Right ventricle myocardium inferior (tissue), 1 donor: Measurements from ENCODE around the gene CSNK1G2. TPM values are rescaled to one million over a fixed set of nuclear protein-coding genes. Genes with fewer than 3 reads are reported as not detected.

Source experiments
- ATAC-seq: fragments of 200-7000 bp; cut with Tn5 transposase; one replicate; pipeline ENCODE4 v1.9.1; 2020; ENCODE audit warnings: mild to moderate bottlenecking, moderate library complexity
- DNase-seq: peaks from one replicate; pipeline ENCODE4 v3.0.0; 2021; ENCODE audit errors: missing footprints
- intact Hi-C: fragments of 100-400 bp; cut with DNase I; formaldehyde crosslinking; loops from one replicate; pipeline ENCODE4 v1.11.0; 2022
- total RNA-seq: library from RNA; stranded (reverse); fragmentation: NEBNext Ultra II Directional; extraction: Animal tissue kit (Norgen Biotek cat#: 25700); gene quantifications from one replicate; pipeline ENCODE4 v1.2.1, GENCODE V29; 2021
- donor health status: DM: no; HTN: yes; CAD: no; lungs with severe emphysema.

CSNK1G2 gene
- total RNA-seq, 1 donor from 2014 or later, result 23.6 TPM

DNA sequence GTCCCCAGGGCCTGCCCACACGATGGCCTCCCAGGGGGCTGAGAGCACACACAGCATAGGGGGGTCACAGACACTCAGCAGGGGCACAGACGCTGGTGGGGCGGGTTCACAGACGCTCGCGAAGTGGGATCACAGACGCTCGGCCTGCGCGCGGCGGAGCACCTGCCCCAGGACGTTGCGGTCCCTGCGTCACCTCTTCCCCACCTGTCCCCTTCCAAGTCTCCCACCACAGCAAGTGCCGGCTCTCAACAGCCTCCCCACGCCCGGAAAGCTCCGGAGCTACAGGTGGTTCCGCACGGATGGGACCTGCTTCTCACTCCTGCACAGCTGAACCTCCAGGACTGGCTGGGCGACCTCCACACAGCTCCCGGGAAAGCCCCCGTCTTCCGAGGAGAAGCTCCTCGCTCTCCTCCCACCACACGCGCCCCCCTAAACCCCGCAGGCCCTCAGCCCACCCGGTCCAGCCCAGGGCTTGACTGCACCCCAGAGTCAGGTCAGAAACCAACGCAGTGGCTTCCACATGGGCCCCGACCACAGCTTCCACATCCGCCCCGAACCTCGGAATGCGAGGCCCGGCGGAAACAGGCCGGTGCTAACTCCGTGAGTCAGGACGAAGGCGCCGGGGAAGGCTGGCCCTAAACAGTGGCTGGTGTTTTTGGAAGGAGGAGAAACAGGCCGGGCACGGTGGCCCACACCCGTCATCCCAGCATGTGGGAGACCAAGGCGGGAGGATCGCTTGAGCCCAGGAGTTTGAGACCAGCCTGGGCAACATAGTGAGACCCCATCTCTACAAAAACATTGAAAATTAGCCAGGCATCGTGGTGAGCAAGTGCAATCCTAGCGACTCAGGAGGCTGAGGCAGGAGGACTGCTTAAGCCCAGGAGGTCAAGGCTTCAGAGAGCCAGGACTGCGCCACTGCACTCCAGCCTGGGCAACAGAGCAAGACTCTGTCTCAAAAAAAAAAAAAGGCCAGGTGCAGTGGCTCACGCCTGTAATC, 58.0 kb downstream of the CSNK1G2 start:
- intact Hi-C loops, result no loop called here
- no peak for ATAC-seq

DNA sequence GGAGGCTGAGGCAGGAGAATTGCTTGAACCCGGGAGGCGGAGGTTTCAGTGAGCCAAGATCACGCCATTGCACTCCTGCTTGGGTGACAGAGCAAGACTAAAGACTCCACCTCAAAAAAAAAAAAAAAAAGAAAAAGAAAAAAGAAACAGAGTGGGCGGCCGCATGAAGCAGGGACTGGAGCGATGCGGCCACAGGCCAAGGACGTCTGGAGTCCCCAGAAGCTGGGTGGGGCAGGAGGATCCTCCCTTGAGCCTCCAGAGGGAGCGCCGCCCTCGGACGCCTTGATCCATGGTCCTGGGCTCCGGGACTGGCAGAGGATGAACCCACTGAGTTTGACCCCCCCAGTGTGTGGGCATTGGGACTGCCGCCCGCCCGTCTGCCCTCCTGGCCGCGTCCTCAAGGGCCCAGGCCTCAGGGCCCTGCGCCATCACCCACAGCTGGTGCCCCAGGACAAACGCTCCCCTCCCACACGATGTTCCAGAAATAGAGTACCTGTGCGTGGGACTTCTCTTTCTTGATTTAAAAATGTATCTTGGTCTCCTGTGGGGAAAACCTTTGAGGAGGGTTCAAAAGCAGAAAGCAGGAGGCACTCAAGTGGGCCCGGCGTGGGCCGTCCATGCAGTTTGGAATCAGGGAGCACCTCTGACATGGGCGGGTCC, 59.0 kb downstream of the CSNK1G2 start:
- no peak for ATAC-seq
- DNase-seq, result no peak
- intact Hi-C loops, result no loop called here

More for the DNA sequence above, 58.0 kb downstream of the CSNK1G2 start:
- no peak for DNase-seq

DNA sequence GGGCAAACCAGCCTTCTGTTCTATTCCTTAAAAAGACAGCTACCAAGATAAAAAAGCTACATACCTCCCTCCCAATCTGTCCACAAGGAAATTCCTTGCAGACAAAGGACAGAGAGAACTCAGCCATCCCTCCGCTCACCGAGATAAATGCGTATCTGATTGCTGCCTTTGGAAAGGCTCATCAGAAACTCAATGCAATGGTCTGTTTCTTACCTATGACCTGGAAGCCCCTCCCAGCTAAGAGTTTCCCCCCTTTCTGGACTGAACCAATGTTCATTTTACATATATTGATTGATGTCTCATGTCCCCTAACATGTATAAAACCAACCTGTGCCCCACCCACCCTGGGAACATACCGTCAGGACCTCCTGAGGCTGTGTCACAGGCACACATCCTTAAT, 62.9 kb downstream of the CSNK1G2 start:
- DNase-seq, result no peak
- no peak for ATAC-seq
- intact Hi-C loops, result no loop called here

DNA sequence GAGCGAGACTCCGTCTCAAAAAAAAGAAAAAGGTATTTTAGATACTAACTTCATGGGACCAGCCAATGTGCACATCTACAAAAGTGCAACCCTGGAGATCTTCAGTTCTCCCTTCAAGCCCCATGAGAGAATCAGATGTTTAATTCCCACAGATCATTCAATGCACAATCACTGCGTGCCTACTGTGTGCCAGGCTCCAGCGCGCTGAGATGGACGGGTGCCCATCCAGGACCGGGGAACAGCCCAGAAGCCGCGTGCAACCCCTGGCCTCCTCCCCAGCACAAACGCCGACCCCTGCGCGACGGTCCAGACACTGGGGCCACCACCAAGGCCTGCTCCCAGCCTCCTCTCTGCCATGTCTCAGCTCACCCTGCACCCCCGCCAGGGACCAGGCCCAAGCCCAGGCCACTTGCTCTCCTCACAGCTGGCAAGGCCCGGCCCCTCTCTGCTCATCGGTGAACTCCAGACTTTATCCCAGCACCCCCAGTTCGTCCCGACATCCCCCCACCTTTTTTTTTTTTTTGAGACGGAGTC, 69.2 kb downstream of the CSNK1G2 start:
- no peak for DNase-seq
- intact Hi-C loops, result no loop called here
- no peak for ATAC-seq

DNA sequence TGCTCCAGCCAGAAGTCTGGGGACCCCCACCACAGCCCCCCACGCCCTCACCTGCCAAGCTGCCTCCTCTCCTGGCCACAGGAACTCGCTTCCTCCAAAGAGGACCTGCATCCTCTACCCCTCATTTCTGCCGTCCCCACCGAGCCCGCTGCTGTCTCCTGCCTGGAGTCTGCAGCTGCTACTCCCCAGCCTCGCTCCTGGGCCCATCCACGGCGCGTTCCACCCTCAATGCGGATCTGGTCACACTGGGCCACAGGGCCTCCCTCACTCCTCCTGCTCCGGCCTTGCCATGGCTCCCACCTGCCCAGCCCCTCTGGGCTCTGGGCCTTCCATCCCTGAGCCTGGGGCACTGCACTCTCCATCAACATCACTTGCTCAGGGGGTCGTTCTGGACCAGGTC, 70.2 kb downstream of the CSNK1G2 start:
- intact Hi-C loops, result no loop called here
- ATAC-seq (no peak), DNase-seq (no peak)

DNA sequence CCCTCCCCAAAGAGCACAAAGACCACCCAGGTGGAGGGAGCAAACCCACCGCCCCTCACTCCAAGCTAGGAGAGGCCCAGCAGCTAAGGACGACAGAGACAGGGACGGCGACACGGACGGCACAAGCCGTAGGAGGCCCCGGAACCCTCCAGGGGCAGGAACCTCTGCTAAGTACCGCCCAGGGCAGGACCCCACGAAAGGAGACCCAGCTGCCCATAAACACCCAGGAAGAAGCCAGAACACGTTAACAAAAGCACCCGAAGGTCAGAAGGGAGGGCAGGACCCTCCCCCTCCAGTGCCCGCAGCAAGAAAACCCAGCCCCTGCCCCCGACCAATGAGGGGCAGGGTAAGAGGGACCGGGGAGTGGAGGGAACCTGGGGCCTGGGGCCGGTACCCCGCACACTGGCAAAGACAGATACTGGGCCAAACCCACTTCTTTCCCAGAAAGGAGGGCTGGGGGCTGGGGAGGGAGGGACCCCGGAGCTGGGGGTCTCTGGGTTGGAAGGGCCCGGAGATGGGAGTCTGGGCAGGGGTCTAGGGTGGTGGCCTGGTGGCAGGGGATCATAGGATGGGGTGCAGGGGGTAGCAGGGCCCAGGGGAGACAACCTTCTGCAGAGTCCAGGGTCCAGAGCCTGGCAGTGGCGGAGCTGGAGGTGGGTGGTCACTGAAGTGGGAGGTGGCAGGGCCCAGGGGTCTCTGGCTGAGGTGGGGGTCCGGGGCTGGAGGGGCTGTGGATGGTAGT, 72.1 kb downstream of the CSNK1G2 start:
- DNase-seq, result no peak
- intact Hi-C loops, result no loop called here
- ATAC-seq, result no peak

DNA sequence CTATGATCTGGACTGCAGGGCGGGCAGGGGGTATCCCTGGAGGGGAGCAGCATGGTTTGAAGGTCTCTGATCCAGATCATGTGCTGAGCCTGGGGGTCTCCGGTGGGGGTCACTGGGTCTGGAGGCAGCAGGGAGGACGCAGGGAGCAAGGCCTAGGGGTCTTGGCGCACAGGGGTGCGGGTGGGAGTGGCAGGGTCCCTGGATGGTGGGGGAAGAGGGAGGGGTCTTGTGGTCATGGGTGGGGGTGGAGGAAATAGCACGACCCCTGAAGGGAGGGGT, 72.7 kb downstream of the CSNK1G2 start:
- DNase-seq, result no peak
- intact Hi-C loops, result no loop called here
- ATAC-seq, result no peak

DNA sequence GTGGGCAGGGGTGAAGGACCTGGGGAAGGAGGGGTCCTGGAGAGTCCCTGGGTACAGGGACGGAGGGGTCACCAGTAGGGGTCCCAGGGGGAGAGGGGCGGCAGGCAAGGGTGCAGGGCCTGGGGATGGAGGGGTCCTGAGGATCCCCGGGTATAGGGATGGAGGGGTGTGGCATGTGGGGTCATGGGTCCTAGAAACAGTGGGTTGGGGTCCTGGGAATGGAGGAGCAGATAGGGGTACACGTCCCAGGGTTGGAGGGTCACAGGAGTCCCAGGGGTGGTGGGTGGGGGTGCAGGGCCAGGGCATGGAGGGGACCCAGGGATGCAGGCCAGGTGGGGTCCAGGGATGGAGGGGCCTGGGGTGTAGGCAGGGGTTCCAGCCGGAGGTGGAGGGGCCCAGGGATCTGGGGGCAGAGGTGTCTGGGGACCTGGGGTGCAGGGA, 73.2 kb downstream of the CSNK1G2 start:
- DNase-seq, result no peak
- intact Hi-C loops, result no loop called here

DNA sequence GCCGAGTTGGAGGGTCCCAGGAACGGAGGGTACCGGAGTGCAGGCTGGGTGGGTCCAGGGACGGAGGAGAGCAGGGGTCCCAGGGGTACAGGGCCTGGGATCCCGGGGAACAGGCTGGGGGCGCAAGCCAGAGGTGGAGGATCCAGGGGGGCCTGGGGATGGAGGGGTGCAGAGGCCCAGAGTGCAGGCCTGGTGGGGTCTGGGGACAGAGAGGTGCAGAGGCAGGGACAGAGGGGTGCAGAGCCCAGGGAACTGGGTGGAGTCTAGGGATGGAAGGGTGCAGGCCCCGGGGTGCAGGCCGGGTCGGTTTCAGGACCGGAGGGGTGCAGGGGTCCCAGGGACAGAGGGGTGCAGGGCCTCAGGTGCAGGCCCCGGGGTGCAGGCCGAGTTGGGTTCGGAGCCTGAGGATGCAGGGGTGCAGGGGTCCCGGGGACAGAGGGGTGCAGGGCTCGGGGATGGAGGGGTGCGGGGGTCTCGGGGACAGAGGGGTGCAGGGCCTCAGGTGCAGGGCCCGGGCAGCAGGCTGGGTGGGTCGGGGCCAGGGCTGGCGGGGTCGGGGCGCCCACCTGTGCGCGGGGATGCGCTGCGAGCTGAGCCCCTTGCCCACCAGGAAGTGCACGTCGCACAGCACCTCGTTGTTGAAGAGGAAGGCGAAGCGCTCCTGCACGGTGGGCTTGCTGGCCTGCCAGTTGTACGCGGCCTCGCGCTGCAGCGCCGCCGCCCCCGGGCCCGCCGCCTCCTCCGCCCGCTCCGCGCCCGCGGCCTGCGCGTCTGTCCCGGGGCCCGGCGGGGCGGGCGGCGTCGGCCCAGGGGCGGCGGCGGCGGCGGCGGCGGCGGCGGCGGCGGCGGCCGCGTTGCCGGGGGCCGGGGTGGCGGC, 74.0 kb downstream of the CSNK1G2 start:
- no peak for DNase-seq
- intact Hi-C loops, result no loop called here

More for the DNA sequence above, 73.2 kb downstream of the CSNK1G2 start:
- peak; percentile 5 for ATAC-seq

DNA sequence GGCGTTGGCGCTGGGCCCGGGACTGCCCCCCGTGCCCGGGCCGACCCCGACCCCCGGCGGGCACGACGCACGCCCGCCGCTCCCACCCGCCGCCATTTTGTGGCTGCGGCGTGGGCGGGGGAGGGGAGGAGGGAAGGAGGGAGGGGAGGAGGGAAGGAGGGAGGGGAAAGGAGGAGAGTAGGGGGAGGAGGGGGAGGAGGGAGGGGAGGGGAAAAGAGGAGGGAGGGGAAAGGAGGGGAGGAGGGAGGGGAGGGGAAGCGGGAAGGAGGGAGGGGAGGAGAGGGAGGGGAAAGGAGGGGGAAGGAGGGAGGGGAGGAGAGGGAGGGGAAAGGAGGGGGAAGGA, 74.6 kb downstream of the CSNK1G2 start, which contains the start of gene BTBD2:
Gene BTBD2 (minus strand): TSS at position 107 of the 343 bp plus-strand sequence. CDS start 11 bp downstream, at position 96.
- intact Hi-C loops, result no loop called here
- DNase-seq, result no peak
- no peak for ATAC-seq

More for the DNA sequence above, 74.0 kb downstream of the CSNK1G2 start:
- peak; percentile 13 for ATAC-seq

DNA sequence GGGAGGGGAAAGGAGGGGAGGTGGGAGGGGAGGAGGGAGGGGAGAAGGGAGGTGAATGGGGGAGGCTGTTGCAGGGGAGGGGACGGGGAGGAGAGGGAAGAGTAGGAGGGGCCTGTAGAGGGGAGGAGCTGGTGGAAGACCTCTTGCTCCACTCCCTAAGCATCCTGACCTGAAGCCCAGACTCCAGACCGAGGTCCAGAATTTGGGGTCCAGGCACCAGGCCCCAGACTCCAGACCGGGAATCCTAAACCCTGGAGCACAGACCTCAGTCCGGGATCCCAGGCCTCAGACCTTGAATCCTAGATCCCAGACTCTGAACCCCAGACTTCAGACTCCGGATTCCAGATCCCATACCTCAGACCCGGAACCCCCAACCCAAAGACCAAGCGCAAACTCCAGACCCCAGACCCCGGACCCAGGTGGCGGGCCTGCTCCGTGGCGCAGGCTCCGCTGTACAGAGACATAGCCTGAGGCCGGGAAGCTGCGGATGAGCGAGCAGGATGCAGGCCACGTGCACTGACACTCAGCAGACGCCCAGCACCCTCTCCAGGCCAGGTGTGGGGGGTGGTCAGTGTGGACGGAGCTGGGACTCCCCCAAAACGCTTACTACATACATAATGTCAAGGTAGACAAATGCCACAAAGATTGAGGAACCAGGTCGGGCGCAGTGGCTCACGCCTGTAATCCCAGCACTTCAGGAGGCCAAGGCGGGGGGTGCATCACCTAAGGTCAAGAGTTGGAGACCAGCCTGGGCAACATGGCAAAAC, 75.3 kb downstream of the CSNK1G2 start:
- intact Hi-C loops, result no loop called here
- DNase-seq (peak; percentile 79), ATAC-seq (peak; percentile 87)

DNA sequence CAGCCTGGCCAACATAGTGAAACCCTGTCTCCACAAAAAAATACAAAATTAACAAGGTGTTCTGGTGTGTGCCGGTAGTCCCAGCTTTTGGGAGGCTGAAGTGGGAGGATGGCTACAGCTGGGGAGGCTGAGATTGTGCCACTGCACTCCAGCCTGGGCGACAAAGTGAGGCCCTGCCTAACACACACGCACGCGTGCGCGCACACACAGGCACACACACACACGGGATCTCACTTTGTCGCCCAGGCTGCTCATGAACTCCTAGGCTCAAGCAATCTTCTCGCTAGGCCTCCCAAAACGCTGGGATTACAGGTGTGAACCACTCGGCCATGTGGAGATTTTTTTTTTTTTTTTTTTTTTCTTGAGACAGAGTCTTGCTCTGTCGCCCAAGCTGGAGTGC, 77.8 kb downstream of the CSNK1G2 start:
- intact Hi-C loops, result loop anchor here (1.0 kb wide), 1 partner anchor 51 kb away; no protein-coding TSS in a partner anchor
- DNase-seq (no peak), ATAC-seq (no peak)

DNA sequence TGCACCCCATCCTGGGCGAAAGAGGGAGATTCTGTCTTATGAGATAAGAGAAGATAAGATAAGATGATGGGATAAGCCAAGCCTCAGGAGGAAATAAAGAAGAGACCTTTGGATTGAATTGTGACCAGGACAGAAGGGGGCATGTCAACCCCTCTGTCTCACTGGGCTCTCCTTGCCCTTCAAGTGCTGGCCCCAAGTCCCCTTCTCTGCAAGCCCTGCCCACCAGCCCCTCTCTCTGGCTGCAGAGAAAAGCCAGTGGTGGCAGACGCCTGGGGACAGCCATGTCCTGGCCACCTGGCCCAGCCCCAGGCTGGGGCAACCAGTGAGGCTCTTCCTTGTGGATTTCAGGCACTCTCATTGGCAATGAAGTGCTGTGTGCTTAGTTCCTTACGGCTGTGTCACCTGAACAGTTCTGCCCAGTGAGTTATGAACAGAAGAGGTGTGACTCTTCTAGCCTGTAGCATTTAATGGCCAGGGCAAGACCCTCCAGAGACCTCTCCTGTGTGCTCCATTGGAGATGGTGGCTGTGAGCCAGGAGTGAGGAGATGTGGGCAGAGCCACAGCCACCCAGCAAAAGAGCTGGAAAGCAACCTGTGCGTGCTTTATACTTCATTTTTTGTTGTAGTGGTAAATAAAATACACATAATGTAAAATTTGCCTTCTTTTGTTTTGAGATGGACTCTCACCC, 80.6 kb downstream of the CSNK1G2 start:
- DNase-seq (no peak), ATAC-seq (no peak)
- intact Hi-C loops, result no loop called here

DNA sequence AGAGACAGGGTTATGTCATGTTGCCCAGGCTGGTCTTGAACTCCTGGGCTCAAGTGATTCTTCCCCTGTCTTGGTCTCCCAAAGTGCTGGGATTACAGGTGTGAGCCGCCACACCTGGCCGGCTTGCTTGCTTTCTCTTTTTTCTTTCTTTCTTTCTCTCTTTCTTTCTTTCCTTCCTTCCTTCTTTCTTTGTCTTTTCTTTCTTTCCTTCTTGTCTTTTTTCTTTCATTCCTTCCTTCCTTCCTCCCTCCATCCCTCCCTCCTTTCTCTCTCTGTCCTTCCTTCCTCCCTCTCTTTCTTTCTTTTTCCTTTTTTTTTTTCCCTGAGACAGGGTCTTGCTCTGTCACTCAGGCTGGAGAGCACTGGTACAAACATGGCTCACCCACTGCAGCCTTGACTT, 81.3 kb downstream of the CSNK1G2 start:
- DNase-seq (no peak), ATAC-seq (no peak)
- intact Hi-C loops, result no loop called here

DNA sequence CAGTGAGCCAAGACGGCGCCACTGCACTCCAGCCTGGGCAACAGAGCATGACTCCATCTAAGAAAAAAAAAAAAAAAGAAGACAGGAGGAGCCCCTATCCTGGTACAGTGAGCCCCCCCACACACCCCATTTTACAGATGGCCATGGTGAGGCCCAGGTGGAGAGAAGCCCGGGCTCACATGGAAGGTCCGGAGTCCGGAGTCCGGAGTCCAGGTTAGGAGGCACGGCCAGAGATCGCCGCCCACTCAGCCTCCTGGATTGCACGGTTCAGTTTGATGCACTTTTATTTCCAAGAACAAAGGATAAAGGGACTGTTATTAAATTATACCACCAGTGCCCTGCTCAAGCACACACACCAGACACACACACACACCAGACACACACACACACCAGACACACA, 85.8 kb downstream of the CSNK1G2 start:
- intact Hi-C loops, result no loop called here
- DNase-seq, result no peak
- ATAC-seq, result no peak

DNA sequence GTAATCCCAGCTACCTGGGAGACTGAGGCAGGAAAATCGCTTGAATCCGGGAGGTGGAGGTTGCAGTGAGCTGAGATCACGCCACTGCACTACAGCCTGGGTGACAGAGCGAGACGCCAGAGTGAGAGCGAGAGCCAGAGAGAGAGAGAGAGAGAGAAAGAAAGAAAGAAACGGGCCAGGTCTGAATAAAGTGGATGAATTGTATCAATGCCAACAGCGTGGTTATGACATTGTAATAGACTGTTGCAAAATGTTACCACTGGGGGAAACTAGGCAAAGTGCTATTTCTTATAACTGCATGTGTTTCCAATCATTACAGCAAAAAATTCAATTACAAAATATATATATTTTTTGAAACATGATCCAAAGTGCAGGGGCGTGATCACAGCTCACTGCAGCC, 86.4 kb downstream of the CSNK1G2 start:
- no peak for DNase-seq
- ATAC-seq, result peak; percentile 25

More for the DNA sequence above, 86.4 kb downstream of the CSNK1G2 start:
- intact Hi-C loops, result no loop called here
